H1 (cell line): ENCODE data around the gene CBLN3.

Source experiments
- BCL11A ChIP-seq, 2 experiments: IDR thresholded peaks; one replicate each; pipeline ENCODE4 v1.6.1; 2011; ENCODE audit warnings: low read depth in 2 of 2, low read length in 2 of 2, mild to moderate bottlenecking in 2 of 2
- EP300 ChIP-seq, 2 experiments: IDR thresholded peaks; 1 replicate in 1 of 2; 2 replicates in 1 of 2; pipeline ENCODE4 v1.6.1; 2011 to 2012; ENCODE audit warnings: low read depth in 2 of 2, low read length in 2 of 2, mild to moderate bottlenecking in 2 of 2, borderline replicate concordance in 1 of 2, inconsistent platforms in 1 of 2, moderate library complexity in 1 of 2
- EZH2 ChIP-seq: fragments of 200-600 bp; sonication (generic); IDR thresholded peaks from 2 replicates; pipeline ENCODE4 v1.7.1; 2012; ENCODE audit warnings: low read depth, mild to moderate bottlenecking, moderate library complexity, low read length, inconsistent platforms; ENCODE audit not compliant: severe bottlenecking
- JUND ChIP-seq: IDR thresholded peaks from 2 replicates; pipeline ENCODE4 v1.6.1; 2011; ENCODE audit warnings: mild to moderate bottlenecking, improper control_type of control experiment, low read length
- NRF1 ChIP-seq: IDR thresholded peaks from 2 replicates; pipeline ENCODE4 v1.6.1; 2011; ENCODE audit warnings: mild to moderate bottlenecking, low read depth, low read length, improper control_type of control experiment
- POLR2A ChIP-seq, 2 experiments: IDR thresholded peaks; 1 replicate in 1 of 2; 2 replicates in 1 of 2; pipeline ENCODE4 v1.6.1; 2011; ENCODE audit warnings: low read depth in 2 of 2, low read length in 2 of 2, mild to moderate bottlenecking in 2 of 2; ENCODE audit errors: control extremely low read depth in 1 of 2
- POLR2AphosphoS5 ChIP-seq: IDR thresholded peaks from 2 replicates; pipeline ENCODE4 v1.6.1; 2011; ENCODE audit warnings: low read depth, low read length
- SP2 ChIP-seq: IDR thresholded peaks from 2 replicates; pipeline ENCODE4 v1.6.1; 2012; ENCODE audit warnings: mild to moderate bottlenecking, low read length, inconsistent platforms
- TF ChIP-seq, protein P1 (sequence below): IDR thresholded peaks from 2 replicates; pipeline ENCODE4 v1.6.1; 2012; ENCODE audit warnings: inconsistent platforms
- TF ChIP-seq, protein P2 (sequence below), 3 experiments: IDR thresholded peaks; 1 replicate in 2 of 3; 2 replicates in 1 of 3; pipeline versions ENCODE4 v1.5.1 to v1.6.1; 2011; ENCODE audit warnings: low read length in 3 of 3, mild to moderate bottlenecking in 3 of 3, inconsistent platforms in 2 of 3, low read depth in 1 of 3, moderate library complexity in 1 of 3; ENCODE audit not compliant: insufficient read depth in 1 of 3; ENCODE audit errors: control extremely low read depth in 1 of 3

DNA sequence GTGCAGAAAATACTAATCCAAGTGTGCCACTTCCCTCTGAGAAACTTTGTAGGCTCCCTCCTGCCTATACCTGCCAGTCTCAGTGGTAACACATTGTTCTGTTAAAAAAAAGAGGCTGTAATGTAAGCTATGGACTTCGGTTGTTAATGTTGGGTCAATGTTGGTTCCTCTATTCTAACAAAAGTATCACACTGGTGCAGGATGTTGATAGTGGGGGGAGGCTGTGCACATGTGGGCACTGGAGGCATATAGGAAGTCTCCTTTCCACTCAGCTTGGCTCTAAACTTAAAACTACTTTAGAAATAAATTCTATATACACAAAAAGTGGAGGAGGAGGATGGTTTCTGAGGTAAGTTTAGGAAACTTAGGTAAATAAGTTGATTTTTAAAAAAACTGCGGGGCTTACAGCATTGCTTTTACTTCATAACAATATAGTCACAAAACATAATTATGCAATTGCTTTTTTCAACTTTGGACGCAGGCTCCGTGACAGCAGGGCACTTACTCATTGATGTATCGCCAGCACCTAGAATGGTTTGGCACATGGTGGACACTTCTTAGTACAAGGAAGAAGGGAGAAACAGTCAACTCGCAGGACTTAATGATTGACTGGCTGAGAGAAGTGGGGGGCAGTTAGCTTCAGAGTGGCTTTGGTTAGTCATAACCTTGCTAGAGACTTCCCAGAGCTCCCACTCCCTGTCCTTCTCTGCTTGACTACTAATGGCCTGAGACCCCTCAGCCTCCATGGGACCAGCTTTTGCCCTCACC, 38.6 kb downstream of the CBLN3 start:
- no peak for TF ChIP-seq BCL11A (IDR thresholded peaks at IDR 0.05; ENCODE audit: low read depth in 2 of 2, low read length in 2 of 2)
- TF ChIP-seq, protein P1, sequence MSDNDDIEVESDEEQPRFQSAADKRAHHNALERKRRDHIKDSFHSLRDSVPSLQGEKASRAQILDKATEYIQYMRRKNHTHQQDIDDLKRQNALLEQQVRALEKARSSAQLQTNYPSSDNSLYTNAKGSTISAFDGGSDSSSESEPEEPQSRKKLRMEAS, result no peak
- TF ChIP-seq NRF1, result no peak
- TF ChIP-seq, protein P2, sequence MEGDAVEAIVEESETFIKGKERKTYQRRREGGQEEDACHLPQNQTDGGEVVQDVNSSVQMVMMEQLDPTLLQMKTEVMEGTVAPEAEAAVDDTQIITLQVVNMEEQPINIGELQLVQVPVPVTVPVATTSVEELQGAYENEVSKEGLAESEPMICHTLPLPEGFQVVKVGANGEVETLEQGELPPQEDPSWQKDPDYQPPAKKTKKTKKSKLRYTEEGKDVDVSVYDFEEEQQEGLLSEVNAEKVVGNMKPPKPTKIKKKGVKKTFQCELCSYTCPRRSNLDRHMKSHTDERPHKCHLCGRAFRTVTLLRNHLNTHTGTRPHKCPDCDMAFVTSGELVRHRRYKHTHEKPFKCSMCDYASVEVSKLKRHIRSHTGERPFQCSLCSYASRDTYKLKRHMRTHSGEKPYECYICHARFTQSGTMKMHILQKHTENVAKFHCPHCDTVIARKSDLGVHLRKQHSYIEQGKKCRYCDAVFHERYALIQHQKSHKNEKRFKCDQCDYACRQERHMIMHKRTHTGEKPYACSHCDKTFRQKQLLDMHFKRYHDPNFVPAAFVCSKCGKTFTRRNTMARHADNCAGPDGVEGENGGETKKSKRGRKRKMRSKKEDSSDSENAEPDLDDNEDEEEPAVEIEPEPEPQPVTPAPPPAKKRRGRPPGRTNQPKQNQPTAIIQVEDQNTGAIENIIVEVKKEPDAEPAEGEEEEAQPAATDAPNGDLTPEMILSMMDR (IDR thresholded peaks at IDR 0.05; ENCODE audit: control extremely low read depth in 1 of 3, insufficient read depth in 1 of 3, low read depth in 1 of 3, low read length in 3 of 3), result no peak
- TF ChIP-seq EZH2, result no peak
- no peak for TF ChIP-seq POLR2AphosphoS5
- TF ChIP-seq POLR2A (IDR thresholded peaks at IDR 0.05; ENCODE audit: control extremely low read depth in 1 of 2, low read depth in 2 of 2, low read length in 2 of 2), result no peak
- no peak for TF ChIP-seq JUND
- TF ChIP-seq SP2, result no peak
- no peak for TF ChIP-seq EP300 (IDR thresholded peaks at IDR 0.05; ENCODE audit: borderline replicate concordance in 1 of 2, low read depth in 2 of 2, low read length in 2 of 2)
